Left colon (tissue), 2 donors: ENCODE data around the gene ABCA10. TPM values are rescaled to one million over a fixed set of nuclear protein-coding genes. Genes with fewer than 3 reads are reported as not detected.
"Not testable (repeated sequence)": the region's sequence is repeated elsewhere in the genome, so short reads cannot be mapped to it uniquely, and the experiment has no call there.

Source experiments
- ATAC-seq: fragments of 200-7000 bp; cut with Tn5 transposase; one replicate; pipeline ENCODE4 v1.9.1; 2020; ENCODE audit warnings: mild to moderate bottlenecking, moderate library complexity
- DNase-seq, 2 donors: peaks; one replicate each; pipeline ENCODE4 v3.0.0-alpha.2; 2020
- intact Hi-C, 2 donors: fragments of 100-400 bp; cut with DNase I in 1 of 2; cut with micrococcal nuclease in 1 of 2; formaldehyde crosslinking; loops; one replicate each; pipeline versions ENCODE4 v1.11.2 to v1.14.0; 2022; cut with DNase I, micrococcal nuclease
- long read RNA-seq: library from polyadenylated mRNA; unstranded; transcript quantifications from one replicate; pipeline ENCODE4 v2.0.0, GENCODE V29; 2021
- total RNA-seq, 2 donors: library from RNA; stranded (reverse); fragmentation: NEBNext Ultra II Directional; extraction: Animal tissue kit (Norgen Biotek cat#: 25700); gene quantifications; one replicate each; pipeline ENCODE4 v1.2.1, GENCODE V29; 2021
- donor health status: DM: no; HTN: no; CAD: no.
- donor health status: DM: yes; HTN: yes; CAD: no.

The ABCA10 gene, protein sequence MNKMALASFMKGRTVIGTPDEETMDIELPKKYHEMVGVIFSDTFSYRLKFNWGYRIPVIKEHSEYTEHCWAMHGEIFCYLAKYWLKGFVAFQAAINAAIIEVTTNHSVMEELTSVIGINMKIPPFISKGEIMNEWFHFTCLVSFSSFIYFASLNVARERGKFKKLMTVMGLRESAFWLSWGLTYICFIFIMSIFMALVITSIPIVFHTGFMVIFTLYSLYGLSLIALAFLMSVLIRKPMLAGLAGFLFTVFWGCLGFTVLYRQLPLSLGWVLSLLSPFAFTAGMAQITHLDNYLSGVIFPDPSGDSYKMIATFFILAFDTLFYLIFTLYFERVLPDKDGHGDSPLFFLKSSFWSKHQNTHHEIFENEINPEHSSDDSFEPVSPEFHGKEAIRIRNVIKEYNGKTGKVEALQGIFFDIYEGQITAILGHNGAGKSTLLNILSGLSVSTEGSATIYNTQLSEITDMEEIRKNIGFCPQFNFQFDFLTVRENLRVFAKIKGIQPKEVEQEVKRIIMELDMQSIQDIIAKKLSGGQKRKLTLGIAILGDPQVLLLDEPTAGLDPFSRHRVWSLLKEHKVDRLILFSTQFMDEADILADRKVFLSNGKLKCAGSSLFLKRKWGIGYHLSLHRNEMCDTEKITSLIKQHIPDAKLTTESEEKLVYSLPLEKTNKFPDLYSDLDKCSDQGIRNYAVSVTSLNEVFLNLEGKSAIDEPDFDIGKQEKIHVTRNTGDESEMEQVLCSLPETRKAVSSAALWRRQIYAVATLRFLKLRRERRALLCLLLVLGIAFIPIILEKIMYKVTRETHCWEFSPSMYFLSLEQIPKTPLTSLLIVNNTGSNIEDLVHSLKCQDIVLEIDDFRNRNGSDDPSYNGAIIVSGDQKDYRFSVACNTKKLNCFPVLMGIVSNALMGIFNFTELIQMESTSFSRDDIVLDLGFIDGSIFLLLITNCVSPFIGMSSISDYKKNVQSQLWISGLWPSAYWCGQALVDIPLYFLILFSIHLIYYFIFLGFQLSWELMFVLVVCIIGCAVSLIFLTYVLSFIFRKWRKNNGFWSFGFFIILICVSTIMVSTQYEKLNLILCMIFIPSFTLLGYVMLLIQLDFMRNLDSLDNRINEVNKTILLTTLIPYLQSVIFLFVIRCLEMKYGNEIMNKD (N-terminal part only)
- 1 to 10 TPM; 2.7 to 7.7 TPM for total RNA-seq
- long read RNA-seq = 0 reads

DNA sequence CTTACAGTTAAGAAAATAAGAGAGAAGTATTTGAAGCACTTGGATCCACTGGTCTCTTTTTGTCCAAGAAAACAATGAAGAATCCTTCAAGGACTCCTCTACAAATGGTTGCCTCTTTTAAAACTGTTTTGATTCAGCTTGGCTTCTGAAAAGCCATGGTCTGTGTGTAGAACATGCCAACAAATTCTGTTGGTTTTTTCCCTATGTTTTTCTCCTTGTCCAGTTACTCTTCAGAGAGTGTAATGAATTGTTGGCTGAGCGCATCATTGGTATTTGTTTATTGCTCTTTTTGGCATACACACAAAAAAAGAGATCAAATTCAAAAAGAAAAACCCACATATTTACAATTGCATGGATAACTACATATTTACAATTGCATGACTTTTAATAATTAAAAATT, at the start of gene ABCA10:
Gene ABCA10, minus strand, starts transcription at position 249 of the 400 bp plus-strand sequence. CDS start 3,466 bp downstream, outside the sequence.
- intact Hi-C loops = no loop called here
- DNase-seq = no peak
- no peak for ATAC-seq

DNA sequence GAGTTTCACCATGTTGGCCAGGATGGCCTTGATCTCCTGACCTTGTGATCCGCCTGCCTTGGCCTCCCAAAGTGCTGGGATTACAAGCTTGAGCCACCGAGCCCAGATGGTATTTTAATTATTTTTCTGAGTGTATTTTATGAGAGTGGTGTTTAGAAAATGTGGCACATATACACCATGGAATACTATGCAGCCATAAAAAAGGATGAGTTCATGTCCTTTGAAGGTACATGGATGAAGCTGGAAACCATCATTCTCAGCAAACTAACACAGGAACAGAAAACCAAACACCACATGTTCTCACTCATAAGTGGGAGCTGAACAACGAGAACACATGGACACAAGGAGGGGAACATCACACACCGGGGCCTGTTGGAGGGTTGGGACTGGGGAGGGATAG, 47.7 kb upstream of the ABCA10 start:
- DNase-seq, intact Hi-C loops, ATAC-seq: not testable (repeated sequence)

DNA sequence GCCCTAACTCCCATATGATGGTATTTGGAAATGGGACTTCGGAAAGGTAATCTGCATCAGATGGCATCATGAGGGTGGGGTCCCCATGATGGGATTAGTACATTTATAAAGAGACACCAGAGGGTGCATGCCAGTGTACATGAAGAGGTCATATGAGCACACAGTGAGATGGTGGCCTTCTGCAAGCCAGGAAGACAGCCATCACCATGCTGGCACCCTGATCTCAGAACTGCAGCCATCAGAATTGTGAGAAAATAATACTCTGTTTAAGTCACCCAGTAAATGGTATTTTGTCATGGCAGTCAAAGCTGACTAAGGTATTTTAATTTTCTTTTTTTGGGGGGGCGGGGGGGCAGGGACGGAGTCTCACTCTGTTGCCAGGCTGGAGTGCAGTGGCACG, 47.1 kb upstream of the ABCA10 start:
- ATAC-seq (no peak), DNase-seq (no peak)
- intact Hi-C loops = no loop called here

DNA sequence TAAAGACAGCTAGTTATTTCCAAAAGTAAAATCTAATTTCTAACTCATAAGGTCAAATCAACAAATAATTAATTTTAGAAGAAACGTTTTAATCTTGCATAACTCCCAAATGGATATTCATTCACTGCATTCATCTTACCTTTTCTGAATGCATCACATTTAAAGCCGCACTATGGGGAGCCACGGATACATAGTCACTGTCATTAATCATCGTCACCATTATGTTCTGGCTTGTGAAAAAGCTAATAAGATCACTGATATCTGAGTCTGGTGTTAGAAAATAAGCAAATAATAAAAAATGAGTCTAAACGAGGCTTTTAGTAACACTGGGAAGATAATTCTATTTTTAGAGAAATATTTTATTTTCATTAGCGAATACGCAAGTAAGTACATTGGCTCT, 42.4 kb upstream of the ABCA10 start:
- ATAC-seq (no peak), DNase-seq (no peak)
- intact Hi-C loops = no loop called here

DNA sequence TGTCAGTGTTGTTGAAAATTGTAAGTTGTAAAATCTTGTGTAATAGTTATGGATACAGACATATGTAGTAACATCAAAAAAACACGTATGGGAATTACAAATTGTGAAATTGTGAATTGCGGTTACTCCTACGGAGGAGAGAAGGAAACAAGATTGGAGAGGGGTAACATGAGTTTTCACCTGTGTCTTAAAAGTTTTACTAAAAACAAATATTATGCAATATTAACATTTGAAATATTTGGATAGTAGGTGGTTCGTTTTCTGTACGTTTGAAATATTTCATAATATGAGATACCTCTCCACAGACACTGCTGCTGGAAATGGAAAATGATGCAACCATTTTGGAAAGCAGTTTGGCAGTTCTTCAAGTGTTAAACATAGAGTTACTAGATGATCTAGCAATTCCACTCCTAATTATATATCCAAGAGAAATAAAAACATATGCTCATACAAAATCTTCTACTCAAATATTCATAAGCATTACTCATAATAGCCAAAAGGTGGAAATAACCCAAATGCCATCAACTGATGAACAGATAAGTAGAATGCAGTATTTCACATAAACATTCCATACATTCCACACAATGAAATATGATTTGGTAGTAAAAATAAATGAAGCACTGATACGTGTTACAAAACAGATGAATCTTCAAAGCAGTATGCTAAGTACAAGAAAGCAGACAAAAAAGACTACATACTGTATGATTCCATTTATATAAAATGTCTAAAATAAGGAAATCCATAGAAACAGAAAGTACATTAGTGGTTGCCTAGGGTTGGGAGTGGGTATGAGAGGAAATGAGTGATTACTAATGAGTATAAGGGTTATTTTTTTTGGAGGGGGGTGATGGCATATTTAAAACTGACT, 40.7 kb upstream of the ABCA10 start:
- ATAC-seq (no peak), DNase-seq (no peak)
- intact Hi-C loops = no loop called here

DNA sequence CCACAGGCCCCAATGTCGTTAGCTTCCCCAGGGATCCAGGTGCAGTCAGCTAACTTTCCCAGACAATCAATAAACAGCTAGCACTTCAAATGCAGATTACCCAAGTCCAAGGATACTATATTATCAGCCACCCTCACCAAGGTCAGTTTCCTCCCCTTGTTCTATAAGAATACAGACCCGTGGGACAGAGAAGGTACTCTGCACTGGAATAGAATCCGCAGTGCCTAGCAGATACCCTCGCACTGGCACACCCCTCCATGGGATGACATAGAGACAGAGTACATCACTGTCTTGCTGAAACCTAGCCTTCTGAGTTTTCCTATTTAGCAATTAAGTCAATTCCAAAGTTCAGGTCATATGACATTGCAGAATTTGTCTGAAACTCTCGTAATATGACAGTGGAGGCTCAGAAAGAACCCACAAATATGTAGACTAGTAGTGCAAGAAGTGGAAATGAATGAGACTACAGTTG, 40.0 kb upstream of the ABCA10 start:
- intact Hi-C loops = no loop called here
- DNase-seq (no peak), ATAC-seq (no peak)

DNA sequence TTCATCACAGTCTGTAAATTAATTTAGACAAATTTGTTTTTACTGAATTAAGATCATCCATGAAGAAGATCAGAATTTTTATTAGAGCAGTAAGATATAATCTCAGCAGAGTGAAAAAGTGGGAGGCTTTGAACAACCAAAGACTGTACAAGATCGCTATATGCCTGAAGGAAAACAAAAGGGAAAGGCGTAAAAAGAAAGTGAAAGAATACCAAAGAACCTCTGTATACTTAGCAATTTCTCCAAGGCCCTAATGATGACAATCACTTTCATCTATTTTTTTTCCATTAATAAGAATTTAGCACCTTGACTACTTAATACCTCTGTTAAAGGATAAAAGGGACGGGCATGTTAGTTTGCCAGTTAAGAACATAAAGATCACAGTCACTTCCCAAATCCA, 38.6 kb upstream of the ABCA10 start:
- intact Hi-C loops = no loop called here
- ATAC-seq (no peak), DNase-seq (no peak)

DNA sequence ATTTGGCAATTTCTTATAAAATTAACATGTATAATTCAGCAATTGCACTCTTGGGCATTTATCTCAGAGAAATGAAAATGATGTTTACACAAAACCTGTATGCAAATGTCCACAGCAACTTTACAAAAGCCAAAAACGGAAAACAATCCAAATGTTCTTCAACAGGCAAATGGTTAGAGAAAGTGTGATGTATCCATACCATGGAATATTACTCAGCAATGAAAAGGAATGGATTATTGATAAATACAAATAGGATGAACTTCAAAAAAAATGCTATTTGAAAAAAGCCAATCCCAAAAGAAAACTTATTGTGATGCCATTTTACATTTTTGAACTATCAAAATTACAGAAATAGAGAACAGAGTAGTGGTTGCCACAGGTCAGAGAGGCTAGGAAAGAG, 37.2 kb upstream of the ABCA10 start:
- DNase-seq (no peak), ATAC-seq (no peak)
- intact Hi-C loops = no loop called here

DNA sequence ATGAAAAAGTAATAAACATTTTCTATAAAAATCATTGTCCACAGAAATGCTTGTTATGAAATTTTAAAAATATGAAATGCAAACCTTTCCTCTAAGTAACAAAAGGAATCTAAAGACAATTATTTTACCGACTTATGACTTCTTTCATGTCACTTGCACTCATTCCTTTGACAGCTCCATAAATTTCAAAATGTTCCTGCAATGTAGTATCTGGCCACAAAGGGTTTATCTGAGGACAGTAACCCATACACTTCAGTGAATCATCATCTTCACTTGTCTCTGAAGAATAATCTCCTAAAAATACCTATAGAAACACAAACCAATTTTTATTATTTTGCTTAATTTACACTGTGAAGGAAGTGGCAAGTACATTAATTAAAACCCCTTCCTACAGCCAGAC, 25.6 kb upstream of the ABCA10 start:
- intact Hi-C loops = no loop called here
- DNase-seq = no peak
- no peak for ATAC-seq

DNA sequence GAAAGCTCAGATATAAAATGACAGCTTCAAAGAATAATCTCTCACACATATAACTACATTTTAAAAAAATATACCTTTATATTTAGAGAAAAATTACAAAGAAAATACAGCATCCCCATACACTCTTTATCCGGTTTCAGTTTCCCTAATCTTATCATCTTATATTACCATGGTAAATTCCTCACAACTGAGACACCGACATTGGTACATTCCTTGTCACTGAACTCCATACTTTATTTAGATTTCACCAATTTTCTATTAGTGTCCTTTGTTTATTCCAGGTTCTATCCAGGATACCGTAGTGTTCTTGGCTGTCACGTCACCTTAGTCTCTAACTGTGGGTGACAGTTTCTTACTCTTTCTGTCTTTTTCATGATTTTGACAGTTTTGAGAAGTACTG, 22.0 kb upstream of the ABCA10 start:
- no peak for ATAC-seq
- intact Hi-C loops = no loop called here
- DNase-seq = no peak

DNA sequence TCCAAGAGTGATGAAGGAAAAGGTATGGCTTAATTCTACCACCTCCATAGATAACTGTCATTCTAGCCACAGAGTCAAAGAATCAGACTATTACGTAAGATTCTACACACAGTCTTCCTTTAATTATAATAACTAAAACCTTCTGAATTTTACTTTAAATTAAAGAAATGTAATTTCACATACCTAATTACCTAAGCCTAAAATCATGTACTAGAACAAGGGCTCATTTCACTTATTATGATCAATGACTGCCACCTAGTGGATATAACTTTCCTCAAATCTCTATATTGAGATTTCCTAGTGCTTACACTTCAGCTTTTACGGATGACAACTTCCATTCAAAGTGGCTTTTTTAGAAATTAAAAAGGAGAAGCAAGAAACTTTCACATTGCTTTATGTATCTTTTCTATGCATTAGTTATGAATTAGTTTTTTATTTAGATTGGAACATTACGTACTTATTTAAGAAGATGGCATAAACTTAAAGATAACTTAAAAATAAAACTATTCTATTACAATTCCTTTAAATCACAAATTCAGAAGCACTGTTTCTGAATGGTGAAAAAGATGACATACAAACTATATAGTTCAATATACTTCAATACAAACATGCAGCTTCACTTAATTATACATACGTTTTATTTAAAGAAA, 18.2 kb upstream of the ABCA10 start:
- intact Hi-C loops = no loop called here
- no peak for DNase-seq
- ATAC-seq = peak; percentile 56

DNA sequence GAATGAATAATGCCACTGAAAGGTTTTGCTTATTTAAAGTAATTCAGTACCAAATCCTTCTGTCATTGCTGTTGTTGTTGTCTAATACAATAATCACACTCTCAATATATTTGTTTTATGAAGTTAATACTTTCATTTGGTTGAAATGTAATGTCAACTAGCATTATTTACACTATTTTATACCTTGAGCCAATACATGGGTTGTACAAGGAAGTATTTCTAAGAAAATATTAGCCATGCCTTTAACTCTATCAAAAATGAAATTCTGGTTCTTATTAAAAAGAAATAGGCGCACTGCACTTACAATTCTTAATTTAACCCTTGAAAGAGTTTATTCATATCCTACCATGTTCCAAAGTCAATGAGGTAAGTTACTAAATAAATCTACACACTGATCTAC, 17.6 kb upstream of the ABCA10 start:
- DNase-seq (no peak), ATAC-seq (no peak)
- intact Hi-C loops = no loop called here

DNA sequence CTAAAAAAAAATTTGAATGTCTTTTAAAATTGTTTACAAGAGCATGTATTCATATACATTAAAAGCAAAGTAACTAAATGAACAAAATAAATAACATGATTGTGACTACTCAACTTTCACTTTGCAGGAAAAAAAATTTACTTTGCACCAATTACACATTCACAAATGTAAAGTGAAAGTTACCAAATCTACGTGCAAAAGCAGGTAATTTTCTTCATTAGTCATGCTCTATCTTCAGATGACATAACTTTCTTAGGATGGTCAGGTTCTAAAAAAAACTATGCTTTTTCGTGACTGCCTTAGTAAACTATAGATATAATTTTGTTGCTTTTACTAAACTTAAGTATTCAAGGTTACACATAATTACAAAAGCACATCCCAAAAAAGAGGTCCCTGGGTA, 17.0 kb upstream of the ABCA10 start:
- ATAC-seq = no peak
- DNase-seq = no peak
- intact Hi-C loops = no loop called here

DNA sequence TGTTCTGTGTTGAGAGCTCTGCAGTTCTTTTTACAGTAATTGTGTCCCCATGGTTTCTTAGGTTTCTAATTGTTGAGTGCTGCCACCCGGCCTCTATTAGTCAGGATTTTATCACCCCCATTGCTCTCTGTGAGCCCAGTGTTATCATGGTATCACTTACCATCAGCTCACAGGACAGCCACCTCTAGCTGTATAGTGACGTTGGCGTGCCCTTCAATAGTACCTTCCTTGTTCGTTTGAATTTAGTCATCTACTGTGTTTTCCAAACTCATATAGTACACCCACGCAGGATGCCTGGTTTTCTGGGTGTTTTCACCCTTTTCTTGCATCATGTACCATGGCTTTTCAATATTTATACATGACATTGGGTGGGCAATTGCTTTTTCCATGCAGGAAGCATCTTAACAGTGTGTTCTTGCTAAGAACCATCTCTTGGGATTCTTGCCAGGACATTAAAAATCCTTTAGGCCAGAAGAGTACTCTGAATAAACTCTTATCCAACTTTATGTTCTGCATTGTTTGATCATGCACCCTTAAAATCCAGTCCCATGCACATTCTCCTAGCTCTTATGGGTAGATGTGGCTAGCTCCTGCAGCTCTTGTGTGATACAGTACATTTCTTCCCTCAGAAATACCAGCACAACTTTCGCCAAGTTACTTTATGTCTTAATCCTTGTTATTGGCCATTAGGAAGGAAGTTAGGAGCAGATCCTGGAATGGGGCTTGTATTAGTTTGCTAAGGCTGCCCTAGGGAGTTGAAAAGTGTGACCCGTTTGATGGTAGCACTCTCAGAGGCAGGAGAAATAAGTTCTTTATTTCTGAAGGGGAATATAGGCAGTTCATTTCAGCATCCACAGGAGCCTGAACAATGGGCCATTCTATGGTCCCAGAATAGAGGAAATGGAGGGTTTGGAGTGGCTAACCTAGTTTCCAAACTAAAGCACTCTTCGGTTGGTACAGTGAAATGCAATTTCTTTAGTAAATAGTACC, 11.3 kb upstream of the ABCA10 start:
- no peak for DNase-seq
- no peak for ATAC-seq
- intact Hi-C loops = loop anchor here in 1 of 2 donors (5.0 kb wide), 1 partner anchor 463 kb away; no protein-coding TSS in a partner anchor

DNA sequence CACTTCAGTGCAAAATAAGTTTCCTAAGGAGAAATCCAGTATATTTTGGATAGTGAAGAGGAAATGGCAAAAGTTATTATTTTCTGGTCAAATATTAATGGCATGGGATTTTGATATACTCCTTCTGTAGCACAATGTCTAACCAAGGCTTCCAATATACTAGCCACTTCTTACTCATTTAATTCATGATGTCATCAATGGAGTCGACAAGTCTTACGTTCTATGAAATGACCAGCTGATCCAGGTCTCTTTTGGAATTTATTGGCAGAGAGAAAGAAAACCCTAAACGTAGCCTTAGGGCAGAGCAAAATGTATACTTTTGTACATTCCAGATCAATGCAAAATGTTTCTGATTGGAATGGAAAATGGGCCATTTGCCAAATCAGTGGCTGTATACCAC, 8.3 kb upstream of the ABCA10 start:
- no peak for DNase-seq
- intact Hi-C loops = no loop called here
- ATAC-seq = no peak

DNA sequence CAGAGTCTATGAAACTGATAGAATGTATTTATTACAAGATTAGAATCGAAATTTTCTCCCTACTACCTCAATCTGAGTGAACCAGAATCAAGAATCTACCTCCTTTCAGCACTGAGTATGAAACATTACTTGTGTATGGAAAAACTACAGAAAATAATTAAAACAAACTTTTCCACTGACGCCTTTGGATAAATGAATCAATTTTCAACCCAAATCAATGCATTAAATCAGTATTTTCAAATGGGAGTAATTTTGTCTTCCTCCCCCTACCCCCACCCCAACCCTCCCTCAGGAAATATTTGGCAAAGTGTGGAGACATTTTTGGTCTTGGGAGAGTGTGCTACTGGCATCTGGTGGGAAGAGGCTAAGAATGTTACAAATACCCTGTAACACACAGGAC, 7.8 kb upstream of the ABCA10 start:
- DNase-seq = no peak
- no peak for ATAC-seq
- intact Hi-C loops = no loop called here
